NCI-H1694 (cell line): Measurements from ENCODE around the gene SH2D1A.
"Not testable (repeated sequence)": the region's sequence is repeated elsewhere in the genome, so short reads cannot be mapped to it uniquely, and the experiment has no call there.

Source experiments
- DNase-seq: peaks from one replicate; lab custom pipeline; 2025; lab: John Stamatoyannopoulos, UW

The SH2D1A gene

GRCh38 chrX:124346117-124346876, at the start of gene SH2D1A:
SH2D1A (plus strand) TSS chrX:124346563; CDS start chrX:124346643, 80 bp downstream.
- no peak for DNase-seq

- DNase-seq: not testable (repeated sequence)
These were observed 47.0 kb upstream of the SH2D1A start for GRCh38 chrX:124299323-124299722.

GRCh38 chrX:124300405-124300804, 46.0 kb upstream of the SH2D1A start:
- no peak for DNase-seq

DNA sequence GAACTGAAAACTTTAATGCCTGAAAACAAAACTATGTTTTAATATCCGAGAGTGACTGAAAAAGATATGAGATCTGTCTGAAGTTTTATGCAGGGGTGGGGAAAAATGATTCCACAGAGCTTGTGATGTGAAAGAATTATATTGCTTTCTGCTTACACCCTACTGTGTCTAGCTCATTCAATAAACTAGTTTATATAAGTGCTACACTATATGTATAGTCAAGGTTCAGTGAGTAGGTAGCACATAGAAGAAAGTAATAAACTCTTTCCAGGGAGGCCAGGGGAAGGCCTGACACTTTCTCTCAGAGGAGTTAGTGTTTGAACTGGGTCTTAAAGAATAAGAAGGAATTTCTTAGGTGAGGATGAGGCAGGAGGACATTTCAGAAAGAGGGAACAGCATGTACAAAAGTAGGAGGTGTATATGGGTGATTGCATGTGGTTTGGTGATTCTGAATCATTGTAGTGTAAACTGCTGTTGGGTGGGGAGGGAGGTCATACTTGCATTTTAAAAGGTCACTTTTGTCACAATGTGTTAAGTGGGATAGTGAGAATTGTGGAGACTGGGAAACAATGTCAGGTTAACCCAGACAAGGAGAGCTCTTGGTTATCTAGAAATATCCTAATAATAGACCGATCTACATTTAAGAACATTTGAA, 39.0 kb upstream of the SH2D1A start:
- no peak for DNase-seq

DNA sequence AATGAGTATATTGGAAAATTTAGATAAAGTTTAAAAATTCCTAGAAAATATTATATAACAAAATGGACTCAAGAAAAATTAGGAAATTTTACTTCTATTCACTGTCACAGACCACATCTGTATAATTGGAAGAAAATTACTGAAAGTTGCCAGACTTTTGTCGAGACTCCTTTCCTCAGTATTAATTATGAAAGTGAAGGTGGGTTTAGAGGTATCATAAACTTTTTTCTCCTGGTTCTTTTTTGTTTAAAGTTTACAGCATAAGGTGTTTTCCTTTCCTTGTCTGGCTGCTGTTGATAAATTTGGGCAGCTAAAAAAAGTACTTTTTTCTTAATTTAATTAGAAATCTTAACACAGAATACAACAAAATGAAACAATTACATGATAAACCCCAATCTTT, 20.6 kb upstream of the SH2D1A start:
- DNase-seq: no peak

DNA sequence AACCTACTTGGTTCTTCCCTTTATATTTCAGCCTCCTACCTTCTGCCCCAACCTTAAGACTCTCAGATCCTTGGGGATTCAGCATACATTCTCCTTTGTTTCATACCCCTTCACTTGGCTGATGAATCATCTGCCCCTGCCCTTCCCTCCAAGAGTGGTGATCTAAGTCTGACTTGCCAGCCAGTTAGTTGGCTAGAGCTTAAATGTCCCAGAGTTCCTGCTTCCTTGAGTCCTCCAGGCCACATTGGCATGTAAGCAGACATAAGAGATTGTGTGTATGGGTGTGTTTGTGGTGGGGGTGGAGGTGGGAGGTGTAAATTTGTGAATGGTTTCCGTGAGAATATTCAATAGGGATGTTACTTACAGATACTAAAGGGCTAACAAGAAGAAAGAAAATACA, 17.6 kb upstream of the SH2D1A start:
- DNase-seq: no peak

DNA sequence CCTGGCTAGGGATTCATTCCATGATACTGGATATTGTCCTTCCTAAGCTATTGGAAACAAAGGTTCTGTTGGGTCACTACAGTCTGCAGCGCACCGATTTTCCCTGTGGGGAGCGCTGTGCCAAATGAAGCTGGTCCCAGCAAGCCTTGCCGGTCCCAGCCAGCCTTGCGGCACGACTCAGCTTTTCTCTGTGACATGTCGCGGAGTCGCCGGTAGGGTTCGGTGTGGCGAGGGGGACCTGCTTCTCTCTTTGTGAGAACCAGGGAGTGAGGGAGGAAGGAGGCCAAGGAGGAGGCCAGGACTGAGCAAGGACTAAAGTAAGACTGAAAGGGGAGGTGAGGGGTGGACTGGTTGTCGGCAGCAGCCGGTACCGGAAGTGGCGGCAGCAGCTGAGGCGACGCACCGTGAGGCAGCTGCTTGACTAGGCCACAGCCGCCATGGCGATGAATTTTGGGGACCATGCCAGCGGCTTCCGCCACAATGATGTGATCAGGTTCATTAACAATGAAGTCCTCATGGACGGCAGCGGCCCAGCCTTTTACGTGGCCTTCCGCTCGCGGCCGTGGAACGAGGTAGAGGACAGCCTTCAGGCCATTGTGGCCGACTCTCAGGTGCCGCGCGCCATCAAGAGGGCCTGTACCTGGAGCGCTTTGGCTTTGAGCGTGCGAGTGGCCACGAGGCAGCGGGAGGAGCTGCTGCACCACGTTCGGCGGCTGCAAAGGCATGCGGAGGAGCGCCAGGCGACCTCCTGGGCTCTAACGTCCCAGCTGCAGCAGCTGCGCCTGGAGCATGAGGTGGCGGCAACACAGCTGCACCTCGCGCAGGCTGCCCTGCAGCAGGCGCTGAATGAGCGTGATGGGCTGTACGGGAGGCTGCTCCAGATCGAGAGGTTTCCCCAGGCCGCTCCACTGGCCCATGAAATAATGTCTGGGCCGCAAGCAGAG, 13.6 kb upstream of the SH2D1A start, which contains the start of gene TEX13D:
Gene TEX13D, plus strand, starts transcription at position 180 of the 944 bp plus-strand sequence. Its CDS starts 258 bp downstream, at position 438.
- no peak for DNase-seq

- DNase-seq: no peak
These were observed 12.5 kb upstream of the SH2D1A start for GRCh38 chrX:124333862-124334261.

DNA sequence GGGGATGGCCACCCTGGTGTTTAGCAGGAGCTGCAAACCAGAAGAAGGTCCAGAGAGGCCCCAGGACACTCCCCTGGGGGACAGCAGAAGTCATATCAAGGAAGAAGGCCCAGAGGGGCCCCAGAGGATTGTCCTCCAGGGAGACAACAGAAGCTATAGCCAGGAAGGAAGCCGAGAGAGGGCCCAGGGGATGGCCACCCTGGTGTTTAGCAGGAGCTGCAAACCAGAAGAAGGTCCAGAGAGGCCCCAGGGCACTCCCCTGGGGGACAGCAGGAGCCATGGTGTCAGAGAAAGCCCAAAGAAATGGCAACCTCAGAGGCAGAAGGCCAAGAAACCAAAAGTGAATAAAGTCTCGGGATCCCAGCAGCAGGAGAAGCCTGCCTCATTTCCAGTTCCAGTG, 11.8 kb upstream of the SH2D1A start:
- not testable (repeated sequence) for DNase-seq

DNA sequence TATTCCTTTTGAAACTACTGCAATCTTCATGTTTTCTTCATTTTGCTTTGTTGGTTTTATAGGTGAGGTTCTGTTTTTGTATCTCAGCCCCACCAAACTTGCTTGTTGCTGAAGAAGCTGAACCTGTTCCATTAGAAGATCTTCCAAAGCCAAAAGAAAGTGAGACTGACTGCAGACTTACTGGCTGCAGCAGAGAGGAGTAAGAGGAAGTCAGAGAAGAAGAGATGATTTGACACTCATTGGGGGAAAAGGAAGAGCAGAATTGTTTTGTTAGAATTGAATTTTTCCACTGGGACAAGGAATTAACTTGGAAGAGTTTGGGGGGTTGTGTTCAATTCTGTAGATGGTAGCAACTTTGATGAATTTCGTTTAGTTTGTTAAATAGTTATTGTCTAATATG, 10.8 kb upstream of the SH2D1A start:
- no peak for DNase-seq

GRCh38 chrX:124337916-124338315, 8.4 kb upstream of the SH2D1A start:
- DNase-seq: no peak

DNA sequence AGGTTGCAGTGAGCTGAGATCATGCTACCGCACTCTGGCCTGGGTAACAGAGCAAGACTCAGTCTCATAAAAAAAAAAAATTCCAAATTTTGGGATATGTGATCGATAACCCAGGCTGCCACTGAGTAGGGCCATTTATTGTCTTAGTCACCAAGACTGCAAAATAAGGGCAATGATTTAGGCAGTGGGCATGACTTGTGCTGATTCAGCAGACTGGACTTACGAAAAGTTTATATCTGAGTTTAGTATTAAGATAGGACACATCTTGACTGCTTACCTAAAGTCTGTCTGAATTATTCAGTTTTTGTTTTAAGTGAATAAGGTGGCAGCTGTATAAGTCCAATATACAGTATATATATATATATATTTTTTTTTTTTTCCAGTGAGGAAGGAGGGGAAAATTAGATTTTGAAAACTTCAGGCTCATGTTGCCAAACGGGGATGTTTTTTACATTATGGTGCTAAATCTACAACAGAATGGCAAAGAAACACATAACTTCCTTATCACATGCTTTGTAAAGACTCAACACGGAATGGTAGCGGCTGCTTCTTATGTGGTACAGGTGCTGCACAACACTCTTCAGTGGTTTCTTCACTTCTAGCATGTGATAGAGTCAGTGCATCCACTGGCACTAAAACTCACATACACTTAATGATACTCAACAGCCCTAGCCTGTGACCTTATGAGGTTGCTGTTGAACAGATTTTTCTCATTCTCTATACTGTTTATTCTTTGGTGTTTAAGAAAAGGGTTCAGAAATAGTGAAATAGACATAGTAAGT, 7.4 kb upstream of the SH2D1A start:
- no peak for DNase-seq

DNA sequence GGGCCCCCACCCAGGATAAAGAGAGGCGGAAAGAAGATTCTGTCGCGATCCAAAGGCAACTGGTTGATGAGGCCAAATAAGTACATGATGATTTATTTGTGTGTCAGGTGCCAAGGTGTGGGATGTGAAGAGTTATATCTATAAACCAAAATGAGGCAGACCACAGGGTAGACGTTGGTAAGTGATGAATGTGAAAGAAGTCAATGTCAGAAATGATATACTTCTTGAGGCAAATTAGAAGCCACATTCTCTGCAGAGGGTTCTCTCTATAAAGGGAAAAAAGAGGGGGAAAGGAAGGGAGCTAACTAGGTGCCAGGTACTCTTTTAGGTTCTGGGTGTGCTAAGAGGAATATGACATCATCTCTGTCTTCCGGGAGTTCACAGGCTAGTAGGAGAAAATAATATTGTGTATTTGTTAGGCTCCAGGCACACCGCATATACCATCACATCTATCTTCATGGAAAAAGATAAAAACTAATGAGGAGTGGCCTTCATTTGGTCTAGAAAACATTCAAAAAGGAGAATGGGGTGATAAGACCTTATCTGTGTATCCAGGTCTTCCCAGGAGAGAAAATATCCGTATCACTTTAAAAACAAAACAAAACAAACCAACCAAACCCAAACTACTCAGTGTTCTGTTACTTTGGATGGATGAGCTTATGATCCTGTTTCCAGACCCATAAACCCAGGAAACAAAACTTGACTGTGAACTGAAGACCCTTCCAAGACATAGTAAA, 4.8 kb upstream of the SH2D1A start:
- DNase-seq: no peak

- no peak for DNase-seq
These were observed 4.0 kb upstream of the SH2D1A start for GRCh38 chrX:124342174-124342867.

GRCh38 chrX:124343016-124343415, 3.3 kb upstream of the SH2D1A start:
- DNase-seq: no peak

DNA sequence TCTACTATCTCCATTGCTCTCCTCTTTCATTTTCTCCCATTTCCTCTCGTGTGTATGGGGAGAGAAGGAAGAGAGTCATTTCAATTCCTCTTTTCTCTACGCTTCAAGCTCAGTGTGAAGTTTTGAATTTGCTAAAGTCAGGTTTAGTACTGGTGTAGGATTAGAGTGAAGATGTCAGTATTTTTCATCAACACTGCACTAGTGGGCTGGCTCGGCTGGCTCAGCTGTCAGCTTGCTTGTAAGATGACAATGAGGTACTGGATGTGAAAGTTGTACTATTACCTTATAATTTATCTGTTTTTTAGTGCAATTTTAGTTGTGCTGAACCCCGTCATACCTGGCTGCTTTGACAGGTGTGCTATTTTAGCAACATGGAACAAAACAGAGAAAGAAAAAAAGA, 2.1 kb upstream of the SH2D1A start:
- no peak for DNase-seq

DNA sequence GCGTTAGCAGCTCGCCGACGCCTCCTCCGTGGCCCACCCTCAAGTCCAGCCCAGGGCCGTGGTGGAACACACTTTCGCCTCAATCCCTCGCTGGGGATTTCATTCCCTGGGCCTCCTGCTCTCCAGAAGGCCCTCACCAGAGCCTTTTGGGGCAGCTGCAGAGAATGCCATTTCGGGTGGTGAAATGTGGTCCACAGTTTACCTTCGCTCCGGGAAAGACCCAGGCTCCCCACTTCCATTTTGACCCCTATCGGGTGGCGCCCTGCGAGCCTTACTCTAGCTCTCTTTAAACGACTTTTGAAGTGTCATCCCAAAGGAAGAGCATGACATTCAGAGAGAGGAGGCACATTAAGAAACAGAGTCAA, 496 bp downstream of the SH2D1A start:
- no peak for DNase-seq

GRCh38 chrX:124347242-124347641, 879 bp downstream of the SH2D1A start:
- no peak for DNase-seq

DNA sequence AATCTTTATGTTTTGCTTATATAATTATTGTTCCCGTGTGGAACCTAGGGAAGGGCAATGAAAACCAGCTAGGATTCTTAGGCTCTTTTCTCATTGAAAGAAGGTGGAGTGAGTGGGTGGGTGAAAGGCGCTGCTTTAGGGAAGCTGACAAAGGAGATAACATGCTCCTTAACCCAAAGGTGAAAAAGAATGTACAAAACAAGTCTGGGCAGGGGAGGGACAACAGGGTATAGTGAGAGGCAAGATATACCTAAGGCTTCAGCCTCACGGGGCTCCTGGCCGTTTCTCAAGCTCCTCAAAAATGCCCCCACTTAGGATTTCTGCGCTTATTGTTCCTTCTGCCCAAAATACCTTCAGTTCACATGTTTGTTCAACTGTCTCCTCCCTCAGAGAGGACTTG, 1.8 kb downstream of the SH2D1A start:
- no peak for DNase-seq

DNA sequence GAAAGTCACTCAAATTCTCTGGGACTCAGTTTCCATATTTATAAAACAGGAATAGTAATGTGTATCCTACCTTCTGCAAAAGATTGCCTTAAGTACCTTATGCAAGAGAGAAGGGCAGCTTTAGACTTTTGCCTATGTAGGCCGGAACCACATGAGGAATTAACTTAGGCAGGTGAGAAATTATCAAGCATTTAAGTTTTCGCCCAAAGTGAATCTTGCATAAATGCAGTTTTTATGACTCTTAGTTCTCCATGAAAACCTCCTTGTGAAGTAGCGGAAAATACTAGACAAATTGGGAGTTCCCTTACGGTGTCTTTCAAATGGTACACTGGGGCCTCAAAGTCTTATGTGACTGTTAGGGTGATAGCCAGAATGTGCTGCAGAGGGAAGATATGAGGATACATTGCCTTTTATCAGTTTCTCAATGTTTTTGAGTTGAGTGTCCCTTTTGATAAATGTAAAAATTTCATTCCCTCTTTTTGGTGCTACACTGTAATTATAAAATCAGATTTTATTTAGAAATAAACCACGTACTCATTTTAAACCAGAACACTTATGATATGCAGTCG, 2.6 kb downstream of the SH2D1A start:
- no peak for DNase-seq
